Tibial artery (tissue), 4 donors: ENCODE data around the gene PSMD12.

Source experiments
- DNase-seq, 2 donors: peaks; one replicate each; pipeline ENCODE4 v3.0.0-alpha.2; 2019
- H3K27ac ChIP-seq, 2 donors: fragments of 200-600 bp; sonication (generic) in 1 of 2; 1 replicate in 1 of 2; 2 replicates in 1 of 2; pipeline ENCODE4 v1.5.1; 2018 to 2019; ENCODE audit warnings: mild to moderate bottlenecking in 1 of 2
- H3K27me3 ChIP-seq, 2 donors: fragments of 200-600 bp; sonication (generic) in 1 of 2; one replicate each; pipeline versions ENCODE4 v1.5.1 to v1.6.0; 2016 to 2019
- H3K36me3 ChIP-seq, 3 donors: fragments of 200-600 bp; sonication (generic) in 2 of 3; one replicate each; pipeline ENCODE4 v1.5.1; 2016 to 2019; ENCODE audit warnings: mild to moderate bottlenecking in 2 of 3
- H3K4me1 ChIP-seq, 4 donors: fragments of 200-600 bp; sonication (generic) in 2 of 4; 1 replicate in 3 of 4; 2 replicates in 1 of 4; pipeline ENCODE4 v1.5.1; 2016 to 2019
- H3K4me3 ChIP-seq, 2 donors: fragments of 200-600 bp; sonication (generic) in 1 of 2; 1 replicate in 1 of 2; 2 replicates in 1 of 2; pipeline ENCODE4 v1.5.1; 2018 to 2019; ENCODE audit warnings: mild to moderate bottlenecking in 2 of 2
- H3K9me3 ChIP-seq, 3 donors: fragments of 200-600 bp; sonication (generic) in 1 of 3; one replicate each; pipeline ENCODE4 v1.5.1; 2016 to 2019
- intact Hi-C: fragments of 100-400 bp; cut with DNase I; formaldehyde crosslinking; loops from one replicate; pipeline ENCODE4 v1.15.0; 2023; ENCODE audit warnings: low total_unique reads
- TF ChIP-seq, protein P1 (sequence below), 2 experiments: fragments of 200-600 bp in 1 of 2; fragments of 450-650 bp in 1 of 2; IDR thresholded peaks; one replicate each; pipeline ENCODE4 v1.5.1; 2017 to 2019; ENCODE audit warnings: antibody characterized with exemption in 2 of 2, mild to moderate bottlenecking in 1 of 2, moderate library complexity in 1 of 2

PSMD12 gene

DNA sequence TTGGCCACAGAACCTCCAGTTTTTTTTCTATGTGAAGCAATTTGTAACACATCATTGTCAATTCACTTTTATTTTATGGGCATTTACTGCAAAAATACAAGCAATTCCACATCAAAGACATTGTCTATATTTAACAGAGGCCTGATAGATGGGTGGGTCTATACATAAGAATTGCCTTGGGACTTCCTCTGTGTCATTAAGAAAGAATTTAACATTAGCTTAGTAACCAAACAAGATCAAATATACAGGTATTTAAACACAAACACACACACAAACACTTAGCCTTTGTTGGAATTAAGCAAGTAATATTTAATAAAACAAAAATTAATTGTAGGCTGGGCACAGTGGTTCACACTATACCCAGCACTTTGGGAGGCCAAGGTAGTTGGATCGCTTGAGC, 6.4 kb upstream of the PSMD12 start:
- Histone ChIP-seq H3K36me3 (no peaks in the 10 kb centered on the region), H3K4me3 (no peak overlapping the region), H3K4me1 (peaks cover 0 to 15% (median 9%) of the 10 kb centered on the region in 4 donors), H3K27ac (no peak overlapping the region), H3K9me3 (no peaks in the 10 kb centered on the region), H3K27me3 (no peaks in the 10 kb centered on the region)
- TF ChIP-seq, protein P1, sequence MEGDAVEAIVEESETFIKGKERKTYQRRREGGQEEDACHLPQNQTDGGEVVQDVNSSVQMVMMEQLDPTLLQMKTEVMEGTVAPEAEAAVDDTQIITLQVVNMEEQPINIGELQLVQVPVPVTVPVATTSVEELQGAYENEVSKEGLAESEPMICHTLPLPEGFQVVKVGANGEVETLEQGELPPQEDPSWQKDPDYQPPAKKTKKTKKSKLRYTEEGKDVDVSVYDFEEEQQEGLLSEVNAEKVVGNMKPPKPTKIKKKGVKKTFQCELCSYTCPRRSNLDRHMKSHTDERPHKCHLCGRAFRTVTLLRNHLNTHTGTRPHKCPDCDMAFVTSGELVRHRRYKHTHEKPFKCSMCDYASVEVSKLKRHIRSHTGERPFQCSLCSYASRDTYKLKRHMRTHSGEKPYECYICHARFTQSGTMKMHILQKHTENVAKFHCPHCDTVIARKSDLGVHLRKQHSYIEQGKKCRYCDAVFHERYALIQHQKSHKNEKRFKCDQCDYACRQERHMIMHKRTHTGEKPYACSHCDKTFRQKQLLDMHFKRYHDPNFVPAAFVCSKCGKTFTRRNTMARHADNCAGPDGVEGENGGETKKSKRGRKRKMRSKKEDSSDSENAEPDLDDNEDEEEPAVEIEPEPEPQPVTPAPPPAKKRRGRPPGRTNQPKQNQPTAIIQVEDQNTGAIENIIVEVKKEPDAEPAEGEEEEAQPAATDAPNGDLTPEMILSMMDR (IDR thresholded peaks at IDR 0.05) = no peak
- intact Hi-C loops = no loop called here
- no peak for DNase-seq

DNA sequence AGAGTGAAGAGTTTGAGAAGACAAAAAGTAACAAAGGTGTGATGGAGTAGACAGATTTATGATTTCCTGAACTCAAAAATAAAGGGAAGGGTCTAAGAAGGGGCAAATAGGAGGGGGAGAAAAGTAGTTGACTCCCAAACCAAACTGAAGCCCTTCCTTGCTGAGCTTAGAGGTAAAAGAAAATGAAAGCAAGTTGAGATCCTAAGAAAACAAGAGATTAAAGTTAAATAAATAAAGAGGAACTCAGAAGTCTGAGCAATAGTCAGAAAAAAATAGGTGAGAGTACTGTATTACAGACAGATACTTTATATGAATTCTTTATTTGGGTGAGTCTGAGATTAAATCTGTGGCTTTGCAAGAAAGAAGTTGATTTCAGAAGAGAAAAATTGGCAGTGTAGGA, 3.3 kb upstream of the PSMD12 start:
- H3K4me3 ChIP-seq = no peak overlapping the region
- TF ChIP-seq, protein P1 (IDR thresholded peaks at IDR 0.05) = no peak
- intact Hi-C loops = no loop called here

DNA sequence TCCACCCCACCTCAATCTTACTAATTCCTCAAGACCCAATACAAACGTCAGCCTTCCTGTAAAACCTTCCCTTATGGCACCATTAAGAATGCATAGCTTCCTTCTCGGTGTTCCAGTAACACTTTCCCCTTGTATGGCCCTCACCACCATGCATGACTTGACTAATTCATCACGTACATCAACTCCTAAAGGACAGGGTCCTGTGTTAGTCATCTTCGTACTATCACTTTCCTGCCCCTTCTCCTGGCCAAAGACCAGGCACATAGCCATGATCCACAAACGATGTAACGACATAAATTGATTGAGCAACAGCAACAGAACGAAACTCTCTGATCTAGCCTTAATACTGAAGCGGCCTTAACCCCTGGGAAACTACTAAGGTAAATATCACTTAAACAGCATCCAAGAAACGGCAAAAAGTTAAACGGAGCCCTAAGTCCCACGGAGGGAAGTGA, 612 bp downstream of the PSMD12 start:
- Histone ChIP-seq H3K4me3 (peak overlapping the region; percentile 80 to 99), H3K9me3 (no peaks in the 10 kb centered on the region), H3K36me3 (peaks cover 0 to 7% (median 0%) of the 10 kb centered on the region in 3 donors), H3K27ac (peak overlapping the region; percentile 89 to 96), H3K4me1 (peaks cover 0 to 52% (median 29%) of the 10 kb centered on the region in 4 donors), H3K27me3 (no peaks in the 10 kb centered on the region)
- DNase-seq = no peak
- TF ChIP-seq, protein P1 (IDR thresholded peaks at IDR 0.05) = no peak
- intact Hi-C loops = no loop called here

More for the DNA sequence above, 3.3 kb upstream of the PSMD12 start:
- H3K36me3 ChIP-seq = no peaks in the 10 kb centered on the region
- H3K9me3 ChIP-seq = no peaks in the 10 kb centered on the region
- H3K4me1 ChIP-seq = peaks cover 0 to 17% (median 12%) of the 10 kb centered on the region in 4 donors
- no peaks in the 10 kb centered on the region for H3K27me3 ChIP-seq
- DNase-seq = no peak
- no peak overlapping the region for H3K27ac ChIP-seq

DNA sequence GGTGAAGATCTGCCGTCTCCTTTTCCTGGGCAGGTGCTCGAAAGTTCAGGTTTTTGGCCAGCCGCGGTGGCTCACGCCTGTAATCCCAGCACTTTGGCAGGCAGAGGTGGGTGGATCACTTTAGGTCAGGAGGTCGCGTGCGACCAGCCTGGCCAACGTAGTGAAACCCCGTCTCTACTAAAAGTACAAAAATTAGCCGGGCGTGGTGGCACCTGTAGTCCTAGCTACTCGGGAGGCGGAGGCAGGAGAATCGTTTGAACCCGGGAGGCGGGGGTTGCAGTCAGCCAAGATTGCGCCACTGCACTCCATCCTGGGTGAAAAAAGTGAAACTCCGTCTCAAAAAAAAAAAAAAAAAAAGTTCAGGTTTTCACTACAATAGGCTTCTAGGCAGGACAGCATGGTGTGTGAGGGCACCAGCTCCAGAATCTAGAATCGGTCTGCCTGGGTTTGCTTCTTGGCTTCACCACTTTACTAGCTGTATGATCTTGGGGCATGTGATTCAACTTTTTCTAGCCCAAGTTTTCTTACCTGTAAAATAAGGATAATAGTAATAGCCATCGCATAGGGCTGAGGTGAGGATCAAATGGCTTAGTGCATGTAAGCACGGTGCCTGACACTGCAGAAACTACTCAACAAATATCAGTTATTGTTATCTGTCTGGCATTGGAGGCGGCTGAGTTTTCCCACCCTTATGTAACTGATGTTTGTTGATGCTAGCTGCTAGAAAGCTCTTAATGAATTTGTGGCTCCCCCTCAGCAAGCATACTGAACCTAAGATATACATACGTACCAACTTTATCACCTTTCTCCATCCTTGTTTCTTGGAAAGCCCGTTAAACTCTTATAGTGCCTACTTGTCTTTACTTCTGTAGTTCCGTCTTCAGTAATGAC, 1.3 kb downstream of the PSMD12 start:
- Histone ChIP-seq H3K27me3 (no peaks in the 10 kb centered on the region), H3K9me3 (no peaks in the 10 kb centered on the region), H3K36me3 (peaks cover 0 to 7% (median 0%) of the 10 kb centered on the region in 3 donors), H3K4me1 (peaks cover 0 to 57% (median 35%) of the 10 kb centered on the region in 4 donors), H3K4me3 (peak overlapping the region; percentile 80 to 99), H3K27ac (peak overlapping the region; percentile 89 to 96)
- intact Hi-C loops = no loop called here
- TF ChIP-seq, protein P1 (IDR thresholded peaks at IDR 0.05) = no peak
- no peak for DNase-seq

DNA sequence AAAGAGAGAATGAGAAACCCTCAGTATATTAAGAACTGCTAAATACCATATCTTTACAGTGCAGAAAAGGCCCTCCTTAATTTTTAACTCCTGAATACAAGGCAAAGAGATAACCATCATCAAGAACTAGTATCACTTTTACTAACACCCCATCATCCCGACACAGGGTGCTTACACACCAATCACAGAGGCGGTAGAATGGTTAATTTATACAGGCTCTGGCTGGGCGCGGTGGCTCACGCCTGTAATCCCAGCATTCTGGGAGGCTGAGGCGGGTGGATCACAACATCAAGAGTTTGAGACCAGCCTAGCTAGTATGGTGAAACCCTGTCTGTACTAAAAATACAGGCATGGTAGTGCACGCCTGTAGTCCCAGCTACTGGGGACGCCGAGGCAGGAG, 4.2 kb downstream of the PSMD12 start:
- Histone ChIP-seq H3K36me3 (peaks cover 0 to 10% (median 8%) of the 10 kb centered on the region in 3 donors), H3K4me1 (peaks cover 0 to 80% (median 43%) of the 10 kb centered on the region in 4 donors), H3K27me3 (no peaks in the 10 kb centered on the region), H3K4me3 (no peak overlapping the region), H3K9me3 (no peaks in the 10 kb centered on the region), H3K27ac (no peak overlapping the region)
- intact Hi-C loops = no loop called here
- no peak for DNase-seq
- TF ChIP-seq, protein P1 (IDR thresholded peaks at IDR 0.05) = no peak
